OCI-LY3 (cell line): ENCODE results near the gene RAB8B.

Experiments
- H2AFZ ChIP-seq: fragments of 200-600, 300-600 bp; shearing (Covaris generic); 2 replicates; pipeline ENCODE4 v1.6.0; 2014; ENCODE audit warnings: antibody characterized with exemption, low read depth, low read length
- H3K27ac ChIP-seq: fragments of 200-600, 300-600 bp; sonication (generic); 2 replicates; pipeline ENCODE4 v1.5.1; 2014; ENCODE audit warnings: mild to moderate bottlenecking, low read length, moderate library complexity, mixed read lengths
- H3K27me3 ChIP-seq: fragments of 200-600, 300-600 bp; sonication (generic); 2 replicates; pipeline ENCODE4 v1.6.1; 2014; ENCODE audit warnings: low read depth, low read length, mixed read lengths
- H3K36me3 ChIP-seq: fragments of 200-600, 300-600 bp; sonication (generic); replicated peaks from 2 replicates; pipeline ENCODE3; 2014; ENCODE audit warnings: low read depth, low read length, mixed read lengths
- H3K4me1 ChIP-seq: fragments of 300-600, 200-600 bp; sonication (generic); 2 replicates; pipeline ENCODE4 v1.6.1; 2014; ENCODE audit warnings: low read length, mixed read lengths
- H3K4me2 ChIP-seq: fragments of 200-600, 300-600 bp; sonication (generic); 2 replicates; pipeline ENCODE4 v1.6.1; 2014; ENCODE audit warnings: low read length, mixed read lengths
- H3K4me3 ChIP-seq: fragments of 300-600, 200-600 bp; sonication (generic); 2 replicates; pipeline ENCODE4 v1.5.1; 2014; ENCODE audit warnings: antibody characterized with exemption, mild to moderate bottlenecking, low read length, moderate library complexity
- H3K79me2 ChIP-seq: fragments of 300-600, 200-600 bp; shearing (Covaris generic); 2 replicates; pipeline ENCODE4 v1.6.1; 2014; ENCODE audit warnings: mild to moderate bottlenecking, low read length, mixed read lengths
- H3K9ac ChIP-seq: fragments of 300-600, 200-600 bp; shearing (Covaris generic); 2 replicates; pipeline ENCODE4 v1.6.0; 2014; ENCODE audit warnings: mild to moderate bottlenecking, low read length, moderate library complexity
- H3K9me3 ChIP-seq: fragments of 200-600, 300-600 bp; shearing (Covaris generic); 2 replicates; pipeline ENCODE4 v1.6.1; 2014; ENCODE audit warnings: low read length, mixed read lengths; ENCODE audit not compliant: insufficient read depth
- H4K20me1 ChIP-seq: fragments of 200-600, 300-600 bp; sonication (generic); 2 replicates; pipeline ENCODE4 v1.6.1; 2016; ENCODE audit warnings: low read length, mixed read lengths; ENCODE audit not compliant: insufficient read depth
- CTCF ChIP-seq: fragments of 200-600, 300-600 bp; sonication (generic); IDR thresholded peaks from 2 replicates; pipeline ENCODE4 v1.5.1; 2014; ENCODE audit warnings: antibody characterized with exemption, low read length, low read depth
- EZH2phosphoT487 ChIP-seq: fragments of 200-600 bp; shearing (Covaris generic); IDR thresholded peaks from 2 replicates; pipeline ENCODE4 v1.6.1; 2018; ENCODE audit warnings: antibody characterized with exemption, mixed run types, low read depth

Gene RAB8B

GRCh38 chr15:63238171-63238570 lies 48.8 kb downstream of the RAB8B start:
- H4K20me1 ChIP-seq, result no peaks in the 10 kb centered on the region
- no peak overlapping the region for H3K27ac ChIP-seq
- no peaks in the 10 kb centered on the region for H3K27me3 ChIP-seq
- TF ChIP-seq CTCF (no peak), EZH2phosphoT487 (no peak)
- H3K79me2 ChIP-seq, result peaks cover 3% of the 10 kb centered on the region; the same call in 1 of the 2 replicates
- no peak overlapping the region for H3K9ac ChIP-seq
- no peaks in the 10 kb centered on the region for H3K36me3 ChIP-seq
- H3K4me3 ChIP-seq, result no peak overlapping the region
- H3K4me2 ChIP-seq, result no peak overlapping the region
- H3K9me3 ChIP-seq, result no peaks in the 10 kb centered on the region
- no peak overlapping the region for H2AFZ ChIP-seq
- peaks cover 8% of the 10 kb centered on the region for H3K4me1 ChIP-seq

- H3K9ac ChIP-seq, result no peak overlapping the region
- H4K20me1 ChIP-seq, result peaks cover 3% of the 10 kb centered on the region; the same call in 1 of the 2 replicates
- TF ChIP-seq CTCF (no peak), EZH2phosphoT487 (no peak)
- no peaks in the 10 kb centered on the region for H3K27me3 ChIP-seq
- no peak overlapping the region for H3K4me2 ChIP-seq
- H3K27ac ChIP-seq, result no peak overlapping the region
- H3K4me1 ChIP-seq, result peaks cover 8% of the 10 kb centered on the region
- H3K79me2 ChIP-seq, result peaks cover 3% of the 10 kb centered on the region; the same call in 1 of the 2 replicates
- no peaks in the 10 kb centered on the region for H3K9me3 ChIP-seq
- H3K4me3 ChIP-seq, result no peak overlapping the region
- H3K36me3 ChIP-seq, result no peaks in the 10 kb centered on the region
- H2AFZ ChIP-seq, result no peak overlapping the region
Observed at GRCh38 chr15:63238796-63239195, 49.4 kb downstream of the RAB8B start.

GRCh38 chr15:63240109-63240508 lies 50.7 kb downstream of the RAB8B start:
- H4K20me1 ChIP-seq, result peaks cover 10% of the 10 kb centered on the region
- no peaks in the 10 kb centered on the region for H3K36me3 ChIP-seq
- H3K27ac ChIP-seq, result no peak overlapping the region
- H3K79me2 ChIP-seq, result peaks cover 3% of the 10 kb centered on the region; the same call in 1 of the 2 replicates
- H3K4me3 ChIP-seq, result no peak overlapping the region
- H3K27me3 ChIP-seq, result no peaks in the 10 kb centered on the region
- H3K9me3 ChIP-seq, result no peaks in the 10 kb centered on the region
- no peak overlapping the region for H3K4me2 ChIP-seq
- H2AFZ ChIP-seq, result no peak overlapping the region
- peaks cover 14% of the 10 kb centered on the region for H3K4me1 ChIP-seq
- H3K9ac ChIP-seq, result no peak overlapping the region
- no peak for TF ChIP-seq EZH2phosphoT487
- no peak for TF ChIP-seq CTCF

GRCh38 chr15:63241316-63241715 lies 51.9 kb downstream of the RAB8B start:
- Histone ChIP-seq H3K4me2 (no peak overlapping the region), H3K27ac (no peak overlapping the region), H2AFZ (no peak overlapping the region), H3K79me2 (peaks cover 3% of the 10 kb centered on the region; the same call in 1 of the 2 replicates), H4K20me1 (peaks cover 10% of the 10 kb centered on the region), H3K9me3 (no peaks in the 10 kb centered on the region), H3K36me3 (no peaks in the 10 kb centered on the region), H3K4me1 (peaks cover 14% of the 10 kb centered on the region), H3K4me3 (no peak overlapping the region), H3K9ac (no peak overlapping the region), H3K27me3 (no peaks in the 10 kb centered on the region)
- TF ChIP-seq EZH2phosphoT487, result no peak
- no peak for TF ChIP-seq CTCF
